ENCODE results near the gene PI4KA.
"Not testable (repeated sequence)": the region's sequence is repeated elsewhere in the genome, so short reads cannot be mapped to it uniquely, and the experiment has no call there.

Gene PI4KA

GRCh38 chr22:20858615-20859416 is at the start of gene PI4KA, which contains the start of gene SNAP29:
Gene PI4KA, minus strand, starts transcription at chr22:20858811. Its CDS starts 86 bp downstream, at chr22:20858725.
Gene SNAP29, plus strand, starts transcription at chr22:20859007. Its CDS starts 104 bp downstream, at chr22:20859111.
- peak; percentile 98 to 99 for DNase-seq

GRCh38 chr22:20906387-20906767 is 47.8 kb upstream of the PI4KA start:
- no peak for DNase-seq

- no peak for DNase-seq
These were observed 47.1 kb upstream of the PI4KA start for GRCh38 chr22:20905415-20906386.

- no peak for DNase-seq
These were observed 46.4 kb upstream of the PI4KA start for GRCh38 chr22:20904980-20905355.

GRCh38 chr22:20904008-20904979 is 45.7 kb upstream of the PI4KA start:
- no peak for DNase-seq

- no peak for DNase-seq
These were observed 44.5 kb upstream of the PI4KA start for GRCh38 chr22:20903093-20903492.

- not testable (repeated sequence) for DNase-seq
These were observed 42.8 kb upstream of the PI4KA start for GRCh38 chr22:20901093-20902033.

GRCh38 chr22:20899827-20900423 is 41.3 kb upstream of the PI4KA start:
- DNase-seq, result no peak

- not testable (repeated sequence) for DNase-seq
These were observed 39.1 kb upstream of the PI4KA start for GRCh38 chr22:20897737-20898136.

- DNase-seq, result no peak
These were observed 32.4 kb upstream of the PI4KA start for GRCh38 chr22:20890975-20891374.

- DNase-seq, result no peak
These were observed 31.4 kb upstream of the PI4KA start for GRCh38 chr22:20889904-20890540.

- DNase-seq, result no peak
These were observed 30.6 kb upstream of the PI4KA start for GRCh38 chr22:20889025-20889704.

- no peak for DNase-seq
These were observed 28.8 kb upstream of the PI4KA start for GRCh38 chr22:20887375-20887774.

- peak; percentile 50 to 57 for DNase-seq
These were observed 27.1 kb upstream of the PI4KA start for GRCh38 chr22:20885557-20886323.

GRCh38 chr22:20885017-20885556 is 26.5 kb upstream of the PI4KA start:
- DNase-seq, result no peak

- DNase-seq, result no peak
These were observed 25.8 kb upstream of the PI4KA start for GRCh38 chr22:20884454-20884853.

GRCh38 chr22:20882855-20883254 is 24.2 kb upstream of the PI4KA start:
- no peak for DNase-seq

Data from activated CD4-positive, alpha-beta T cell treated with anti-CD3 and anti-CD28 coated beads, Interleukin-2, amount 50 U/mL, for 48 hours (primary cell).